Activated T-cell treated with anti-CD3 and anti-CD28 coated beads, Interleukin-2, amount 50 U/mL, for 1 hour (primary cell): ENCODE data around the gene PTCHD1.

Source experiments
- DNase-seq: peaks from one replicate; pipeline ENCODE4 v3.0.0-alpha.2; 2020

PTCHD1 gene

GRCh38 chrX:23364416-23364815 lies 29.8 kb downstream of the PTCHD1 start:
- no peak for DNase-seq

GRCh38 chrX:23365541-23365940 lies 30.9 kb downstream of the PTCHD1 start:
- no peak for DNase-seq

- no peak for DNase-seq
These were observed 32.3 kb downstream of the PTCHD1 start for GRCh38 chrX:23366914-23367313.

GRCh38 chrX:23369027-23369426 lies 34.4 kb downstream of the PTCHD1 start:
- no peak for DNase-seq

GRCh38 chrX:23372220-23372902 lies 37.7 kb downstream of the PTCHD1 start:
- no peak for DNase-seq

- DNase-seq = no peak
These were observed 38.6 kb downstream of the PTCHD1 start for GRCh38 chrX:23373129-23373804.

- DNase-seq = no peak
These were observed 39.6 kb downstream of the PTCHD1 start for GRCh38 chrX:23374291-23374690.

- DNase-seq = no peak
These were observed 41.9 kb downstream of the PTCHD1 start for GRCh38 chrX:23376581-23376980.

- DNase-seq = no peak
These were observed 45.9 kb downstream of the PTCHD1 start for GRCh38 chrX:23380581-23380980.

GRCh38 chrX:23381099-23382087 lies 46.7 kb downstream of the PTCHD1 start:
- DNase-seq = no peak

- no peak for DNase-seq
These were observed 47.9 kb downstream of the PTCHD1 start for GRCh38 chrX:23382572-23382971.

- no peak for DNase-seq
These were observed 48.8 kb downstream of the PTCHD1 start for GRCh38 chrX:23383411-23383810.

GRCh38 chrX:23385242-23385641 lies 50.6 kb downstream of the PTCHD1 start:
- no peak for DNase-seq

- no peak for DNase-seq
These were observed 51.6 kb downstream of the PTCHD1 start for GRCh38 chrX:23386260-23386659.

GRCh38 chrX:23386726-23387125 lies 52.1 kb downstream of the PTCHD1 start:
- no peak for DNase-seq

- DNase-seq = no peak
These were observed 53.0 kb downstream of the PTCHD1 start for GRCh38 chrX:23387550-23388184.

GRCh38 chrX:23389196-23389792 lies 54.6 kb downstream of the PTCHD1 start:
- DNase-seq = no peak

- no peak for DNase-seq
These were observed 56.3 kb downstream of the PTCHD1 start for GRCh38 chrX:23390979-23391378.

- no peak for DNase-seq
These were observed 57.5 kb downstream of the PTCHD1 start for GRCh38 chrX:23392195-23392594.

GRCh38 chrX:23394421-23394820 lies 59.8 kb downstream of the PTCHD1 start:
- DNase-seq = no peak

- no peak for DNase-seq
These were observed 61.6 kb downstream of the PTCHD1 start for GRCh38 chrX:23396263-23396662.

- DNase-seq = no peak
These were observed 63.9 kb downstream of the PTCHD1 start for GRCh38 chrX:23398570-23398969.

- no peak for DNase-seq
These were observed 69.2 kb downstream of the PTCHD1 start for GRCh38 chrX:23403849-23404248.
